Measurements from ENCODE around the gene GATAD2A. TPM values are rescaled to one million over a fixed set of nuclear protein-coding genes. Genes with fewer than 3 reads are reported as not detected.

GATAD2A gene
- total and polyA plus RNA-seq, 2 donors (not counting 1 experiment from before 2014, with no cell fraction given), result 31.7 to 63.5 TPM

DNA sequence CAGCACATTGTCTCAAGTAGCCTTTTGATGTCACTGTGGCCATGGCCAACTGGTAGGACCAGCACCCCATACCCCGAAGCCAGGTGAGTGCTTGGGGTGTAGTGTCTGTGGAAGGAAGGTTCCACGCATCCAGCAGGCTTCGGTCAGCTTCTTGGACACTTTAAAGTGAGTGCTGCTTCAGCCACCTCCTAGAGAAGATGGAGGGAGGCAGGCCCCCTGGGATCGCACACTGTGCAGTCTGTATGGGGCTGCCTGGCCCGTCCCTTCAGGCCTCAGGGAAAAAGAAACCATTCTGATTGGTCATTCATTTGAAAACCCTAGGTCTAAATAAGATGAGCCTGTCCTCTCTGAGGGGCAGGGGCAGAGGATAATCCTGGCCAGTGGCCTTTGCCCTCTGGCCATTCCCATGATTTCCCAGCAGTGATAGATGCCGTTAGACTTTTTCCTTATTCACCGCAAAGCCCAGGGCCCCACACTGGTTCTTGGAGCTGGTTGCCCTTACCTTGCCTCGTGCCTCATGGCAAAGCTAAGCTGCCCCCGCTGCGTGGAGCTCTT is 30.7 kb downstream of the GATAD2A start:
- Histone ChIP-seq H4K20me1 (ENCODE audit: control insufficient read depth, extremely low read depth, insufficient read depth, low read length) (peaks cover 2% of the 10 kb centered on the region), H3K27ac (ENCODE audit: insufficient read depth, low read length) (no peak overlapping the region), H3K9ac (ENCODE audit: insufficient read depth, low read length) (no peak overlapping the region), H3K27me3 (ENCODE audit: control insufficient read depth, insufficient read depth, low read length) (no peaks in the 10 kb centered on the region), H3K36me3 (ENCODE audit: control insufficient read depth, insufficient read depth, low read length) (no peaks in the 10 kb centered on the region), H3K4me3 (replicated peaks in 1 of 4; ENCODE audit: control extremely low read depth in 1 of 4, insufficient read depth in 1 of 4, low read depth in 3 of 4, low read length in 4 of 4) (no peak overlapping the region), H3K4me1 (ENCODE audit: control insufficient read depth, extremely low read depth, insufficient read depth, low read length) (peaks cover 3% of the 10 kb centered on the region), H3K9me3 (ENCODE audit: control insufficient read depth, insufficient read depth, low read depth, low read length) (no peaks in the 10 kb centered on the region), H3K79me2 (ENCODE audit: control insufficient read depth, insufficient read depth, low read length) (peaks cover 91% of the 10 kb centered on the region), H3K4me2 (ENCODE audit: extremely low read depth, insufficient read depth, low read length) (no peak overlapping the region), H2AFZ (ENCODE audit: low read length) (no peak overlapping the region)
- DNase-seq (ENCODE audit: low read depth in 2 of 2), result no peak
- no peak for TF ChIP-seq EZH2 (IDR thresholded peaks at IDR 0.05; ENCODE audit: low read length, missing control alignments)
- TF ChIP-seq, protein P1, sequence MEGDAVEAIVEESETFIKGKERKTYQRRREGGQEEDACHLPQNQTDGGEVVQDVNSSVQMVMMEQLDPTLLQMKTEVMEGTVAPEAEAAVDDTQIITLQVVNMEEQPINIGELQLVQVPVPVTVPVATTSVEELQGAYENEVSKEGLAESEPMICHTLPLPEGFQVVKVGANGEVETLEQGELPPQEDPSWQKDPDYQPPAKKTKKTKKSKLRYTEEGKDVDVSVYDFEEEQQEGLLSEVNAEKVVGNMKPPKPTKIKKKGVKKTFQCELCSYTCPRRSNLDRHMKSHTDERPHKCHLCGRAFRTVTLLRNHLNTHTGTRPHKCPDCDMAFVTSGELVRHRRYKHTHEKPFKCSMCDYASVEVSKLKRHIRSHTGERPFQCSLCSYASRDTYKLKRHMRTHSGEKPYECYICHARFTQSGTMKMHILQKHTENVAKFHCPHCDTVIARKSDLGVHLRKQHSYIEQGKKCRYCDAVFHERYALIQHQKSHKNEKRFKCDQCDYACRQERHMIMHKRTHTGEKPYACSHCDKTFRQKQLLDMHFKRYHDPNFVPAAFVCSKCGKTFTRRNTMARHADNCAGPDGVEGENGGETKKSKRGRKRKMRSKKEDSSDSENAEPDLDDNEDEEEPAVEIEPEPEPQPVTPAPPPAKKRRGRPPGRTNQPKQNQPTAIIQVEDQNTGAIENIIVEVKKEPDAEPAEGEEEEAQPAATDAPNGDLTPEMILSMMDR (conservative IDR thresholded peaks at IDR 0.05 in 1 of 2, IDR thresholded peaks at IDR 0.05 in 1 of 2; ENCODE audit: low read depth in 1 of 2, low read length in 2 of 2), result no peak

DNA sequence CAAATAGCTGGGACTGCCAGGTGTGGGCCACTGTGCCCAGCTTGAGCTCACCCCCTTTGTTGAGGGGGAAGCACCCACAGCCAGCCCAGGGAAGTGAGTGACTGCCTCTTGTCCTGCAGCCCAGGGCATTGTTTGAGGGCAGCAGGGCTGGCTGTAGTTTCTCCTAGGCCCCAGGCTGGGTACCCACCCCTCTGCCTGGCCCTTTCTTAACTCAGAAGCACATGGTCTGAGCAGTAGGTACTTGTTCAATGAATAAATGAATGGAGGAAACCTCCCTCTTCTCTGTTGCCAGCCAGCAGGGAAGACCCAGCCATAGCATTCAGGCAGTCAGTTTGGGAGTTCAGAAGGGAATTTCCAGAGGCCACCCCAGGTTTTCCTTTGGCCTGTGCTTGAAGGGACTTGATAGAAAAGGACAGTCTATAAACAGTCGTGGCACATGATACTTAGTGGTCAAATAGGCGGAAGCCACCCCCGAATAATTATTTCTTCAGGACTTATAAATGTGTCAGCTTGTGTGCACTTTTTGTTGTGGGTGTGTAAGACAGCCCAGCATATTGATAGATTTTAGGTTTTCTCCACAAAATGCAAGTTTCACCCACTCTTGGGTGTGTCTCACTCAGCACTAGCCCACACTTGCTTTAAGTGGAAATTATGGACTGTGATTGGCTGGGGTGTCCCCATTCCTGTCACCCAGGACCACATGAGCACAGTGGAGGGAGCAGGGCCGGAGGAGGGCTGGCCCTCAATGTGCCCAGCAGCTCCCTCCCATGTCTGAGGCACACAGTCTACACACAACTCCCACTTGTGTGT is 33.1 kb downstream of the GATAD2A start:
- H3K27ac ChIP-seq (ENCODE audit: insufficient read depth, low read length), result no peak overlapping the region
- H3K9ac ChIP-seq (ENCODE audit: insufficient read depth, low read length), result no peak overlapping the region
- no peaks in the 10 kb centered on the region for H3K36me3 ChIP-seq (ENCODE audit: control insufficient read depth, insufficient read depth, low read length)
- H3K79me2 ChIP-seq (ENCODE audit: control insufficient read depth, insufficient read depth, low read length), result peaks cover 84% of the 10 kb centered on the region
- no peaks in the 10 kb centered on the region for H3K9me3 ChIP-seq (ENCODE audit: control insufficient read depth, insufficient read depth, low read depth, low read length)
- H3K4me1 ChIP-seq (ENCODE audit: control insufficient read depth, extremely low read depth, insufficient read depth, low read length), result peaks cover 3% of the 10 kb centered on the region
- no peak for DNase-seq (ENCODE audit: low read depth in 2 of 2)
- no peaks in the 10 kb centered on the region for H4K20me1 ChIP-seq (ENCODE audit: control insufficient read depth, extremely low read depth, insufficient read depth, low read length)
- H2AFZ ChIP-seq (ENCODE audit: low read length), result no peak overlapping the region
- no peaks in the 10 kb centered on the region for H3K27me3 ChIP-seq (ENCODE audit: control insufficient read depth, insufficient read depth, low read length)
- TF ChIP-seq, protein P1 (conservative IDR thresholded peaks at IDR 0.05 in 1 of 2, IDR thresholded peaks at IDR 0.05 in 1 of 2; ENCODE audit: low read depth in 1 of 2, low read length in 2 of 2), result no peak
- no peak for TF ChIP-seq EZH2 (IDR thresholded peaks at IDR 0.05; ENCODE audit: low read length, missing control alignments)
- H3K4me3 ChIP-seq (replicated peaks in 1 of 4; ENCODE audit: control extremely low read depth in 1 of 4, insufficient read depth in 1 of 4, low read depth in 3 of 4, low read length in 4 of 4), result no peak overlapping the region
- no peak overlapping the region for H3K4me2 ChIP-seq (ENCODE audit: extremely low read depth, insufficient read depth, low read length)

DNA sequence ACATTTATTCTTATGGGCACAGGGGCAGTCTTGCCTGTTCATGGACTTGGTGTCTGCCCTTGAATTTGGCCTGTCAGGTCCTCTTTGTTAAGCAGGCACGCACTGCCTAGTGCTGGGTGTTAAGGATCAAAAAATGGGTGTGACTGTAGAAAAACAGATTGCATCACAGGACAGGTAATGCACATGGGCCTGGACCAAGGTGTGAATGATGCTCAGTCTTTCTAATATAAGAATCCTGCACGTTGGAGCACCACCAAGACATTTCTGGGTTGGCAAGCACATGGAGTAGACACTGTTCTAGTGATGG is 33.7 kb downstream of the GATAD2A start:
- TF ChIP-seq, protein P1 (conservative IDR thresholded peaks at IDR 0.05 in 1 of 2, IDR thresholded peaks at IDR 0.05 in 1 of 2; ENCODE audit: low read depth in 1 of 2, low read length in 2 of 2), result no peak
- no peak for TF ChIP-seq EZH2 (IDR thresholded peaks at IDR 0.05; ENCODE audit: low read length, missing control alignments)
- Histone ChIP-seq H3K27me3 (ENCODE audit: control insufficient read depth, insufficient read depth, low read length) (no peaks in the 10 kb centered on the region), H2AFZ (ENCODE audit: low read length) (no peak overlapping the region), H3K27ac (ENCODE audit: insufficient read depth, low read length) (no peak overlapping the region), H3K4me3 (replicated peaks in 1 of 4; ENCODE audit: control extremely low read depth in 1 of 4, insufficient read depth in 1 of 4, low read depth in 3 of 4, low read length in 4 of 4) (no peak overlapping the region), H3K36me3 (ENCODE audit: control insufficient read depth, insufficient read depth, low read length) (no peaks in the 10 kb centered on the region), H3K9ac (ENCODE audit: insufficient read depth, low read length) (no peak overlapping the region), H3K4me1 (ENCODE audit: control insufficient read depth, extremely low read depth, insufficient read depth, low read length) (peaks cover 3% of the 10 kb centered on the region), H3K9me3 (ENCODE audit: control insufficient read depth, insufficient read depth, low read depth, low read length) (no peaks in the 10 kb centered on the region), H3K79me2 (ENCODE audit: control insufficient read depth, insufficient read depth, low read length) (peaks cover 84% of the 10 kb centered on the region), H4K20me1 (ENCODE audit: control insufficient read depth, extremely low read depth, insufficient read depth, low read length) (no peaks in the 10 kb centered on the region), H3K4me2 (ENCODE audit: extremely low read depth, insufficient read depth, low read length) (no peak overlapping the region)
- no peak for DNase-seq (ENCODE audit: low read depth in 2 of 2)

Measured in fibroblast of lung (primary cell).